Measurements from ENCODE around the gene TRPM1.

Gene TRPM1

GRCh38 chr15:31031471-31032067 is 70.0 kb downstream of the TRPM1 start:
- Histone ChIP-seq H3K9me3 (ENCODE audit: severe bottlenecking) (no peaks in the 10 kb centered on the region), H3K36me3 (no peaks in the 10 kb centered on the region), H3K4me3 (ENCODE audit: low read depth, low read length) (no peak overlapping the region), H3K27ac (no peak overlapping the region), H3K27me3 (ENCODE audit: insufficient read depth, low read depth, severe bottlenecking) (no peaks in the 10 kb centered on the region)
- DNase-seq = no peak
- no peak for TF ChIP-seq CTCF (IDR thresholded peaks at IDR 0.05; ENCODE audit: low read depth, low read length)

GRCh38 chr15:31027910-31028578 is 73.5 kb downstream of the TRPM1 start:
- TF ChIP-seq CTCF (IDR thresholded peaks at IDR 0.05; ENCODE audit: low read depth, low read length) = no peak
- no peaks in the 10 kb centered on the region for H3K9me3 ChIP-seq (ENCODE audit: severe bottlenecking)
- H3K4me3 ChIP-seq (ENCODE audit: low read depth, low read length) = no peak overlapping the region
- no peaks in the 10 kb centered on the region for H3K36me3 ChIP-seq
- H3K27me3 ChIP-seq (ENCODE audit: insufficient read depth, low read depth, severe bottlenecking) = no peaks in the 10 kb centered on the region
- DNase-seq = no peak
- H3K27ac ChIP-seq = no peak overlapping the region

- TF ChIP-seq CTCF (IDR thresholded peaks at IDR 0.05; ENCODE audit: low read depth, low read length) = no peak
- DNase-seq = no peak
- Histone ChIP-seq H3K27ac (no peak overlapping the region), H3K9me3 (ENCODE audit: severe bottlenecking) (no peaks in the 10 kb centered on the region), H3K4me3 (ENCODE audit: low read depth, low read length) (no peak overlapping the region), H3K27me3 (ENCODE audit: insufficient read depth, low read depth, severe bottlenecking) (no peaks in the 10 kb centered on the region), H3K36me3 (no peaks in the 10 kb centered on the region)
Measured at GRCh38 chr15:31025996-31026395, 75.5 kb downstream of the TRPM1 start.

- H3K9me3 ChIP-seq (ENCODE audit: severe bottlenecking) = no peaks in the 10 kb centered on the region
- H3K27ac ChIP-seq = no peak overlapping the region
- no peak overlapping the region for H3K4me3 ChIP-seq (ENCODE audit: low read depth, low read length)
- no peaks in the 10 kb centered on the region for H3K27me3 ChIP-seq (ENCODE audit: insufficient read depth, low read depth, severe bottlenecking)
- H3K36me3 ChIP-seq = no peaks in the 10 kb centered on the region
- no peak for TF ChIP-seq CTCF (IDR thresholded peaks at IDR 0.05; ENCODE audit: low read depth, low read length)
- no peak for DNase-seq
Measured at GRCh38 chr15:31024979-31025378, 76.5 kb downstream of the TRPM1 start.

- Histone ChIP-seq H3K36me3 (no peaks in the 10 kb centered on the region), H3K9me3 (ENCODE audit: severe bottlenecking) (no peaks in the 10 kb centered on the region), H3K27me3 (ENCODE audit: insufficient read depth, low read depth, severe bottlenecking) (no peaks in the 10 kb centered on the region), H3K4me3 (ENCODE audit: low read depth, low read length) (no peak overlapping the region), H3K27ac (no peak overlapping the region)
- TF ChIP-seq CTCF (IDR thresholded peaks at IDR 0.05; ENCODE audit: low read depth, low read length) = no peak
- DNase-seq = no peak
Measured at GRCh38 chr15:31024330-31024729, 77.2 kb downstream of the TRPM1 start.

- no peak for TF ChIP-seq CTCF (IDR thresholded peaks at IDR 0.05; ENCODE audit: low read depth, low read length)
- Histone ChIP-seq H3K27ac (no peak overlapping the region), H3K36me3 (no peaks in the 10 kb centered on the region), H3K27me3 (ENCODE audit: insufficient read depth, low read depth, severe bottlenecking) (no peaks in the 10 kb centered on the region), H3K4me3 (ENCODE audit: low read depth, low read length) (no peak overlapping the region), H3K9me3 (ENCODE audit: severe bottlenecking) (no peaks in the 10 kb centered on the region)
- no peak for DNase-seq
Measured at GRCh38 chr15:31023841-31024240, 77.7 kb downstream of the TRPM1 start.

All from WERI-Rb-1 (cell line).